ENCODE data around the gene TNP1.

DNA sequence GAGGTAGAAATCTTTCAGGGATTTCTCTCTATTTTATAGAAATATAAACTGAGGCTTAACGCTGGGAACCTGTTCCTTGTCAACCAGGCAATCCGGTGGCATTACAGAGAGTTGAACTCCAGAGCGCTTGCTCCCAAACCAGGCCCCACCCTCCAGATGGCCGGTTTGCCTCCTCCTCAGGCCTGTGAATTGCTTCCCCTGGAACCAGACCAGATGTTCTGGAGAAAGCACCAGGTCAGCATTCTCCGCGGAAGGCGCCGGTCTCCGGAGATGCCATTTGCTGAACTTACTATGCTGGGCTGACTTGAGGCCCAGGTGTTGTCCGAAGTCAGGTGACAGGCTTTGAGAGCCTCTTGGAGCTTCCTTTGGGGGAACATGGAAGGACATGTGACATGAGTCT, 17.2 kb downstream of the TNP1 start:
- TF ChIP-seq, protein P1, sequence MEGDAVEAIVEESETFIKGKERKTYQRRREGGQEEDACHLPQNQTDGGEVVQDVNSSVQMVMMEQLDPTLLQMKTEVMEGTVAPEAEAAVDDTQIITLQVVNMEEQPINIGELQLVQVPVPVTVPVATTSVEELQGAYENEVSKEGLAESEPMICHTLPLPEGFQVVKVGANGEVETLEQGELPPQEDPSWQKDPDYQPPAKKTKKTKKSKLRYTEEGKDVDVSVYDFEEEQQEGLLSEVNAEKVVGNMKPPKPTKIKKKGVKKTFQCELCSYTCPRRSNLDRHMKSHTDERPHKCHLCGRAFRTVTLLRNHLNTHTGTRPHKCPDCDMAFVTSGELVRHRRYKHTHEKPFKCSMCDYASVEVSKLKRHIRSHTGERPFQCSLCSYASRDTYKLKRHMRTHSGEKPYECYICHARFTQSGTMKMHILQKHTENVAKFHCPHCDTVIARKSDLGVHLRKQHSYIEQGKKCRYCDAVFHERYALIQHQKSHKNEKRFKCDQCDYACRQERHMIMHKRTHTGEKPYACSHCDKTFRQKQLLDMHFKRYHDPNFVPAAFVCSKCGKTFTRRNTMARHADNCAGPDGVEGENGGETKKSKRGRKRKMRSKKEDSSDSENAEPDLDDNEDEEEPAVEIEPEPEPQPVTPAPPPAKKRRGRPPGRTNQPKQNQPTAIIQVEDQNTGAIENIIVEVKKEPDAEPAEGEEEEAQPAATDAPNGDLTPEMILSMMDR (IDR thresholded peaks at IDR 0.05): no peak
- TF ChIP-seq POLR2A (IDR thresholded peaks at IDR 0.05): no peak
- no peak for TF ChIP-seq POLR2AphosphoS5 (IDR thresholded peaks at IDR 0.05)
- no peak for TF ChIP-seq EP300 (IDR thresholded peaks at IDR 0.05; ENCODE audit: low read depth)
